Measurements from ENCODE around the gene COMMD3. TPM values are rescaled to one million over a fixed set of nuclear protein-coding genes. Genes with fewer than 3 reads are reported as not detected.

COMMD3 gene
- total RNA-seq, 2 donors from 2014 or later = 10.4 to 14.9 TPM

DNA sequence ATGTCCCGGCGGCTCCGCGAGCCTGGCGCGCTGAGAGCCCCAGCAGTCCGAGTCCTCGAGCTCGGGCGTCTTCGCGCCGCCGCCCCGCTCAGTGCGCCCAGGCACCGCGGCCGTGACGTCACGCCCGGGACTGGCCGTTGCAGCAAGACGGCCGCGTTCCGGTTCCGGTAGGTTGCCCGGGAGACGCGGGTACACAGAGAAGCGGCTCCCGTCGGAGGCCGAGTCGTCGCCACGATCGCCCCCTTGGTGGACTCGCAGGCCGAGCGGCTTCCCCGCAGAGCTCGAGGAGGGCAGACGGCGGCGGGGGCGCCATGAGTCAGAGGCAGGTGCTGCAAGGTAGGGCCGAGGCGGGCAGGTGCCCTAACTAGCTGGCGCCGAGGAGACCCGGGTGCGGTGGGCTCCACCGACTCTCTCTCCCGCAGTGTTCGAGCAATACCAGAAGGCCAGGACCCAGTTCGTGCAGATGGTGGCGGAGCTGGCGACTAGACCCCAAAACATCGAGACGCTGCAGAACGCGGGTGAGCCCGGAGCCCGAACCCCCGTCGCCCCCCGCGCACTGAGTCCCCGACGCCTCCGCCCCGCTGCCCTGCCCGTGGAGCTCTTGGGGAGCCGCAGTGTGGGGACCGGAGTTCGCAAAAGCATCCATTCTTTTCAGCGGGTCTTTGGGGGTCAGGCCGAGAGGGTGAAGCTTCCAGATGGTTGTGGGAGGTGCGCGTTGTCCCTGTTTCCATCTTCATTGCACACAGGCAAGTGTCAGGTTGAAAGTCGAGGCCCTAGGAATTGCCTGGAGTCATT is 29.3 kb downstream of the COMMD3 start, which contains the start of gene SPAG6:
TSS of gene SPAG6 (plus strand) at position 196 of the 795 bp plus-strand sequence. CDS start at position 312, 116 bp downstream.
- no peak within 1 kb of the TSS for H3K9ac ChIP-seq (ENCODE audit: extremely low read depth, low read length, poor library complexity, severe bottlenecking)
- TF ChIP-seq, protein P1, sequence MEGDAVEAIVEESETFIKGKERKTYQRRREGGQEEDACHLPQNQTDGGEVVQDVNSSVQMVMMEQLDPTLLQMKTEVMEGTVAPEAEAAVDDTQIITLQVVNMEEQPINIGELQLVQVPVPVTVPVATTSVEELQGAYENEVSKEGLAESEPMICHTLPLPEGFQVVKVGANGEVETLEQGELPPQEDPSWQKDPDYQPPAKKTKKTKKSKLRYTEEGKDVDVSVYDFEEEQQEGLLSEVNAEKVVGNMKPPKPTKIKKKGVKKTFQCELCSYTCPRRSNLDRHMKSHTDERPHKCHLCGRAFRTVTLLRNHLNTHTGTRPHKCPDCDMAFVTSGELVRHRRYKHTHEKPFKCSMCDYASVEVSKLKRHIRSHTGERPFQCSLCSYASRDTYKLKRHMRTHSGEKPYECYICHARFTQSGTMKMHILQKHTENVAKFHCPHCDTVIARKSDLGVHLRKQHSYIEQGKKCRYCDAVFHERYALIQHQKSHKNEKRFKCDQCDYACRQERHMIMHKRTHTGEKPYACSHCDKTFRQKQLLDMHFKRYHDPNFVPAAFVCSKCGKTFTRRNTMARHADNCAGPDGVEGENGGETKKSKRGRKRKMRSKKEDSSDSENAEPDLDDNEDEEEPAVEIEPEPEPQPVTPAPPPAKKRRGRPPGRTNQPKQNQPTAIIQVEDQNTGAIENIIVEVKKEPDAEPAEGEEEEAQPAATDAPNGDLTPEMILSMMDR (conservative IDR thresholded peaks at IDR 0.05) = peak; percentile 20
- no peaks in the 10 kb centered on the region for H3K36me3 ChIP-seq (ENCODE audit: control insufficient read depth, insufficient read depth, low read length)
- no peaks in the 10 kb centered on the region for H3K9me3 ChIP-seq (ENCODE audit: control insufficient read depth, low read length)
- H3K4me1 ChIP-seq (ENCODE audit: control insufficient read depth, insufficient read depth, low read length) = no peaks in the 10 kb centered on the region
- H3K4me1 Mint-ChIP-seq = peaks cover 4% of the 10 kb centered on the region
- H3K4me3 ChIP-seq (ENCODE audit: low read length) = peak within 1 kb of the TSS; percentile 69
- WGBS, 2 experiments (ENCODE audit: insufficient coverage in 1 of 2, insufficient read length in 1 of 2) = 2 to 3% methylated on average over 31 to 83 of the region's 83 CpGs
- H3K27ac ChIP-seq (ENCODE audit: low read depth, low read length) = no peak within 1 kb of the TSS
- H3K27me3 Mint-ChIP-seq (ENCODE audit: insufficient read depth) = peaks cover 91% of the 10 kb centered on the region
- H3K27me3 ChIP-seq (ENCODE audit: control insufficient read depth, insufficient read depth, low read length, poor library complexity, severe bottlenecking) = peaks cover 96% of the 10 kb centered on the region
- H3K36me3 Mint-ChIP-seq (ENCODE audit: low read depth) = no peaks in the 10 kb centered on the region
- no peak within 1 kb of the TSS for H3K27ac Mint-ChIP-seq
- peaks cover 4% of the 10 kb centered on the region for H3K9me3 Mint-ChIP-seq
- peak within 1 kb of the TSS; percentile 51 for H3K4me3 Mint-ChIP-seq
- DNase-seq = peak; percentile 91

DNA sequence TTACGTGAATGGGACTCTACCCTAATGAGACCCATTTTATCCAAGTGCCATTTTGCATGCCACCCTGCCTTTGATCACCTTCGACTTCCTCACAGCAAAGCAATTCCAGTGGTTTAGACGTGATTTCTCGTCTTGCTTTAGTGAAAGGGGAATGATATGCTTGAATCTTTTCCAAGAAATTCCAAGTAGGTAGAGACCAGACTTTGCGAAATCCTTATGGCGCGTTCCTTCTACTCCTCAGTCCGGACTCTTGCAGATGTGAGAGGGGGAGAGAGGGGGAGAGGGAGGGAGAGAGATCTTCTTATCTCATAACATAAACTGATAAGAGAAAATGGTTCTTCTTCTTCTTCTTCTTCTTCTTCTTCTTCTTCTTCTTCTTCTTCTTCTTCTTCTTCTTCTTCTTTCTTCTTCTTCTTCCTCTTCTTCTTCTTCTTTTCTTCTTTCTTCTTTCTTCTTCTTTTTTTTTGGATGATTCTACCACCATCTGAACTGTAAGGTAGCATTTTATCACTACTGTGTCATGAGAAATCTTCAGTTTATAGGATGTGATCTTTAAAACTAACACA is 30.0 kb downstream of the COMMD3 start:
- no peak overlapping the region for H3K27ac Mint-ChIP-seq
- peaks cover 87% of the 10 kb centered on the region for H3K27me3 Mint-ChIP-seq (ENCODE audit: insufficient read depth)
- peaks cover 91% of the 10 kb centered on the region for H3K27me3 ChIP-seq (ENCODE audit: control insufficient read depth, insufficient read depth, low read length, poor library complexity, severe bottlenecking)
- peaks cover 4% of the 10 kb centered on the region for H3K4me1 Mint-ChIP-seq
- no peak for DNase-seq
- peaks cover 4% of the 10 kb centered on the region for H3K9me3 Mint-ChIP-seq
- TF ChIP-seq, protein P1 (conservative IDR thresholded peaks at IDR 0.05) = no peak
- H3K9me3 ChIP-seq (ENCODE audit: control insufficient read depth, low read length) = no peaks in the 10 kb centered on the region
- WGBS, 2 experiments (ENCODE audit: insufficient coverage in 1 of 2, insufficient read length in 1 of 2) = 8 to 19% methylated on average over 2 to 8 of the region's 8 CpGs
- H3K4me1 ChIP-seq (ENCODE audit: control insufficient read depth, insufficient read depth, low read length) = no peaks in the 10 kb centered on the region
- no peaks in the 10 kb centered on the region for H3K36me3 ChIP-seq (ENCODE audit: control insufficient read depth, insufficient read depth, low read length)
- no peaks in the 10 kb centered on the region for H3K36me3 Mint-ChIP-seq (ENCODE audit: low read depth)
- H3K9ac ChIP-seq (ENCODE audit: extremely low read depth, low read length, poor library complexity, severe bottlenecking) = no peak overlapping the region
- H3K4me3 Mint-ChIP-seq = peak overlapping the region; percentile 51
- no peak overlapping the region for H3K27ac ChIP-seq (ENCODE audit: low read depth, low read length)
- no peak overlapping the region for H3K4me3 ChIP-seq (ENCODE audit: low read length)

- H3K9ac ChIP-seq (ENCODE audit: extremely low read depth, low read length, poor library complexity, severe bottlenecking) = no peak overlapping the region
- no peak overlapping the region for H3K27ac ChIP-seq (ENCODE audit: low read depth, low read length)
- TF ChIP-seq, protein P1 (conservative IDR thresholded peaks at IDR 0.05) = no peak
- Mint-ChIP-seq H3K27ac (no peak overlapping the region), H3K9me3 (peaks cover 2% of the 10 kb centered on the region), H3K4me1 (peaks cover 4% of the 10 kb centered on the region), H3K27me3 (ENCODE audit: insufficient read depth) (peaks cover 58% of the 10 kb centered on the region), H3K36me3 (ENCODE audit: low read depth) (no peaks in the 10 kb centered on the region), H3K4me3 (no peak overlapping the region)
- 100% methylated on average over 1 of the region's 1 CpG for WGBS, 2 experiments (ENCODE audit: insufficient coverage in 1 of 2, insufficient read length in 1 of 2)
- DNase-seq = no peak
- no peak overlapping the region for H3K4me3 ChIP-seq (ENCODE audit: low read length)
- no peaks in the 10 kb centered on the region for H3K9me3 ChIP-seq (ENCODE audit: control insufficient read depth, low read length)
- no peaks in the 10 kb centered on the region for H3K36me3 ChIP-seq (ENCODE audit: control insufficient read depth, insufficient read depth, low read length)
- H3K27me3 ChIP-seq (ENCODE audit: control insufficient read depth, insufficient read depth, low read length, poor library complexity, severe bottlenecking) = peaks cover 56% of the 10 kb centered on the region
- H3K4me1 ChIP-seq (ENCODE audit: control insufficient read depth, insufficient read depth, low read length) = no peaks in the 10 kb centered on the region
Measured at GRCh38 chr10:22349755-22350154, 33.6 kb downstream of the COMMD3 start.
